K562 (cell line): ENCODE measurements around the gene PRKAG1. TPM values are rescaled to one million over a fixed set of nuclear protein-coding genes. Genes with fewer than 3 reads are reported as not detected.
A peak's percentile ranks its signal among the peaks of the same experiment; 100 is the strongest.

Source experiments
- ARNT ChIP-seq, 2 experiments: fragments of 450-650 bp; IDR thresholded peaks; 2 replicates each; pipeline ENCODE4 v1.6.1; 2016; ENCODE audit warnings: mild to moderate bottlenecking in 1 of 2
- BHLHE40 ChIP-seq: IDR thresholded peaks from 2 replicates; pipeline ENCODE4 v1.6.1; 2011; ENCODE audit warnings: low read length, improper control_type of control experiment
- CHD4 ChIP-seq: fragments of 200-600 bp; sonication (generic); IDR thresholded peaks from 3 replicates; pipeline ENCODE4 v1.6.1; 2012; ENCODE audit warnings: low read depth, mild to moderate bottlenecking, mixed read lengths, low read length, inconsistent platforms; ENCODE audit not compliant: insufficient read depth, insufficient replicate concordance, poor library complexity, severe bottlenecking
- CREB5 ChIP-seq: fragments of 250-450 bp; sonication (Bioruptor Pico); IDR thresholded peaks from 2 replicates; pipeline ENCODE4 v1.5.0; 2020; ENCODE audit warnings: mild to moderate bottlenecking
- ELF4 ChIP-seq: fragments of 450-650 bp; formaldehyde crosslinking; IDR thresholded peaks from 2 replicates; pipeline ENCODE4 v1.4.0; 2022; ENCODE audit warnings: missing genetic modification characterization
- ETV1 ChIP-seq: fragments of 450-650 bp; conservative IDR thresholded peaks from 2 replicates; pipeline ENCODE4 v1.6.1; 2016; ENCODE audit warnings: missing genetic modification characterization, control low read depth, low read depth, missing compliant biosample characterization
- ETV5 ChIP-seq: sonication (generic); formaldehyde crosslinking; IDR thresholded peaks from 2 replicates; pipeline ENCODE4 v1.4.0; 2020; ENCODE audit warnings: low read depth, mild to moderate bottlenecking, missing genetic modification reagents
- GABPB1 ChIP-seq: sonication (generic); formaldehyde crosslinking; IDR thresholded peaks from 2 replicates; pipeline ENCODE4 v1.8.0; 2022; ENCODE audit warnings: mild to moderate bottlenecking, missing genetic modification reagents
- MGA ChIP-seq: fragments of 450-650 bp; IDR thresholded peaks from 2 replicates; pipeline ENCODE4 v1.6.1; 2016; ENCODE audit warnings: mild to moderate bottlenecking, moderate library complexity
- MTA1 ChIP-seq: fragments of 450-650 bp; IDR thresholded peaks from 2 replicates; pipeline ENCODE4 v1.6.1; 2017; ENCODE audit warnings: borderline replicate concordance
- PRPF4 ChIP-seq: fragments of 200-400 bp; formaldehyde crosslinking; IDR thresholded peaks from one replicate; pipeline ENCODE4 v1.6.1; 2017; ENCODE audit warnings: low read length, low read depth, mild to moderate bottlenecking; ENCODE audit not compliant: insufficient read depth, poor library complexity, severe bottlenecking
- XRCC5 ChIP-seq: fragments of 200-400 bp; formaldehyde crosslinking; IDR thresholded peaks from 2 replicates; pipeline ENCODE4 v1.6.1; 2017; ENCODE audit warnings: low read depth, mild to moderate bottlenecking, low read length
- ZNF197 ChIP-seq: fragments of 200-800 bp; sonication (Bioruptor generic); IDR thresholded peaks from 2 replicates; pipeline ENCODE4 v1.6.1; 2016; ENCODE audit warnings: low read depth, missing genetic modification characterization, missing compliant biosample characterization
- ZNF277 ChIP-seq: fragments of 250-450 bp; sonication (Bioruptor Pico); IDR thresholded peaks from 2 replicates; pipeline ENCODE4 v1.8.0; 2022; ENCODE audit warnings: inconsistent platforms, mild to moderate bottlenecking, moderate library complexity, borderline replicate concordance
- polyA plus RNA-seq, 8 experiments: library from polyadenylated mRNA; depleted of rRNA in 4 of 8; stranded (reverse) in 5 of 8; unstranded in 3 of 8; fragments of >200 nt; fragmentation: Nextera tagmentation in 2 of 8; fragmentation: Illumina TruSeq in 1 of 8; extraction: Ambion mirVana in 2 of 8; extraction: Trizol in 1 of 8; gene quantifications; 2 replicates each; pipeline versions ENCODE4 v1.2.1 to v1.2.3, GENCODE V29; 2011 to 2014; ENCODE audit warnings: inconsistent platforms in 1 of 8, missing spikeins in 1 of 8
- total RNA-seq, 7 experiments: library from RNA; depleted of rRNA in 6 of 7; stranded (reverse); fragments of >200 nt in 6 of 7; fragmentation: Illumina TruSeq in 2 of 7; extraction: Trizol in 2 of 7; gene quantifications; 2 replicates each; pipeline versions ENCODE4 v1.2.1 to v1.2.3, GENCODE V29; 2011 to 2021; ENCODE audit warnings: low replicate concordance in 1 of 7

PRKAG1 gene
- total and polyA plus RNA-seq, 9 of the 15 experiments (the other 6 are each of a cell fraction or from before 2014, with no cell fraction given) = 51.1 to 126 (median 79.1) TPM

- TF ChIP-seq ZNF277 (CRISPR knock-in tag) (no peak), CHD4 (no peak), CREB5 (CRISPR knock-in tag) (no peak), GABPB1 (CRISPR knock-in tag) (0 out of 2 replicates have a peak, but pooled peaks have one; percentile 48), BHLHE40 (no peak), MTA1 (no peak), MGA (no peak), ZNF197 (CRISPR knock-in tag) (no peak), PRPF4 (no peak), ARNT (IDR thresholded peaks at IDR 0.05) (no peak), ETV1 (tag) (peak; percentile 41; the same call in 1 of the 2 replicates), ETV5 (CRISPR knock-in tag) (peak; percentile 72; the same call in 1 of the 2 replicates), ELF4 (CRISPR knock-in tag) (0 out of 2 replicates have a peak, but pooled peaks have one; percentile 26), XRCC5 (peak; percentile 86)
These were observed 25.3 kb upstream of the PRKAG1 start (continued) for GRCh38 chr12:49043856-49044258.
